HepG2 (cell line): ENCODE data around the gene SLCO3A1. TPM values are rescaled to one million over a fixed set of nuclear protein-coding genes. Genes with fewer than 3 reads are reported as not detected.

Experiments
- ATF5 ChIP-seq: sonication (generic); formaldehyde crosslinking; IDR thresholded peaks from 2 replicates; pipeline ENCODE4 v1.4.0; 2020; ENCODE audit warnings: mild to moderate bottlenecking, low read depth, missing genetic modification reagents
- BRCA1 ChIP-seq: sonication (generic); formaldehyde crosslinking; IDR thresholded peaks from 2 replicates; pipeline ENCODE4 v1.4.0; 2020; ENCODE audit warnings: missing genetic modification reagents
- CBFB ChIP-seq: sonication (generic); formaldehyde crosslinking; IDR thresholded peaks from 2 replicates; pipeline ENCODE4 v1.4.0; 2020; ENCODE audit warnings: missing genetic modification reagents
- CEBPG ChIP-seq: IDR thresholded peaks from 2 replicates; pipeline ENCODE4 v1.6.1; 2016
- CREM ChIP-seq, 2 experiments: sonication (generic) in 1 of 2; formaldehyde crosslinking in 1 of 2; IDR thresholded peaks; 2 replicates each; pipeline versions ENCODE4 v1.4.0 to v1.6.1; 2016 to 2020; ENCODE audit warnings: antibody characterized with exemption in 1 of 2, mild to moderate bottlenecking in 1 of 2, missing genetic modification reagents in 1 of 2
- ELF3 ChIP-seq: IDR thresholded peaks from 2 replicates; pipeline ENCODE4 v1.6.1; 2016; ENCODE audit warnings: missing genetic modification reagents, missing compliant biosample characterization
- FOXA1 ChIP-seq, 2 experiments: fragments of 450-650 bp in 1 of 2; sonication (generic) in 1 of 2; formaldehyde crosslinking in 1 of 2; IDR thresholded peaks; 2 replicates each; pipeline versions ENCODE4 v1.4.0 to v1.6.1; 2016 to 2020; ENCODE audit warnings: missing genetic modification reagents in 1 of 2
- FOXC1 ChIP-seq: sonication (generic); formaldehyde crosslinking; IDR thresholded peaks from 2 replicates; pipeline ENCODE4 v1.8.0; 2022; ENCODE audit warnings: mild to moderate bottlenecking, missing genetic modification reagents, borderline replicate concordance
- GTF2F1 ChIP-seq: fragments of 150-350 bp; IDR thresholded peaks from 2 replicates; pipeline ENCODE4 v1.6.1; 2014; ENCODE audit warnings: low read length
- HINFP ChIP-seq: sonication (generic); formaldehyde crosslinking; IDR thresholded peaks from 2 replicates; pipeline ENCODE4 v1.4.0; 2020; ENCODE audit warnings: low read depth, mild to moderate bottlenecking, missing genetic modification reagents
- JARID2 ChIP-seq: sonication (generic); formaldehyde crosslinking; IDR thresholded peaks from 2 replicates; pipeline ENCODE4 v1.8.1; 2023; ENCODE audit warnings: missing genetic modification reagents, inconsistent platforms; ENCODE audit not compliant: insufficient replicate concordance
- KDM5B ChIP-seq: sonication (generic); formaldehyde crosslinking; IDR thresholded peaks from 2 replicates; pipeline ENCODE4 v1.4.0; 2020; ENCODE audit warnings: missing genetic modification reagents, mild to moderate bottlenecking, borderline replicate concordance
- PCBP2 ChIP-seq: fragments of 200-400 bp; formaldehyde crosslinking; optimal IDR thresholded peaks from 2 replicates; pipeline ENCODE3; 2018; ENCODE audit warnings: low read length, low read depth; ENCODE audit not compliant: poor library complexity, severe bottlenecking
- PRMT3 ChIP-seq: sonication (generic); formaldehyde crosslinking; IDR thresholded peaks from 2 replicates; pipeline ENCODE4 v1.8.1; 2022; ENCODE audit warnings: low read depth, mild to moderate bottlenecking, moderate library complexity, missing genetic modification reagents, borderline replicate concordance
- RARA ChIP-seq: IDR thresholded peaks from 2 replicates; pipeline ENCODE4 v1.6.1; 2016; ENCODE audit warnings: missing genetic modification reagents, missing compliant biosample characterization
- REL ChIP-seq: sonication (generic); formaldehyde crosslinking; conservative IDR thresholded peaks from 2 replicates; pipeline ENCODE4 v1.8.0; 2022; ENCODE audit warnings: mild to moderate bottlenecking, missing genetic modification reagents, moderate library complexity
- RFXAP ChIP-seq: sonication (generic); formaldehyde crosslinking; IDR thresholded peaks from 2 replicates; pipeline ENCODE4 v1.4.0; 2020; ENCODE audit warnings: missing genetic modification reagents, borderline replicate concordance
- TCF7 ChIP-seq: sonication (generic); IDR thresholded peaks from 2 replicates; pipeline ENCODE4 v1.6.1; 2016; ENCODE audit warnings: antibody characterized with exemption, low read depth
- ZBTB7A ChIP-seq: sonication (generic); formaldehyde crosslinking; IDR thresholded peaks from 2 replicates; pipeline ENCODE4 v1.8.0; 2022; ENCODE audit warnings: mild to moderate bottlenecking, missing genetic modification reagents
- ZFYVE20 ChIP-seq: sonication (generic); formaldehyde crosslinking; IDR thresholded peaks from 2 replicates; pipeline ENCODE4 v1.8.0; 2023; ENCODE audit warnings: low read depth, mild to moderate bottlenecking, moderate library complexity, missing genetic modification reagents, borderline replicate concordance
- ZNF142 ChIP-seq: sonication (generic); formaldehyde crosslinking; IDR thresholded peaks from 2 replicates; pipeline ENCODE4 v1.4.0; 2020; ENCODE audit warnings: missing genetic modification reagents
- ZNF274 ChIP-seq: sonication (generic); formaldehyde crosslinking; IDR thresholded peaks from 2 replicates; pipeline ENCODE4 v1.5.1; 2020; ENCODE audit warnings: mild to moderate bottlenecking, missing genetic modification reagents
- ZNF317 ChIP-seq: sonication (generic); formaldehyde crosslinking; IDR thresholded peaks from 2 replicates; pipeline ENCODE4 v1.5.0; 2020; ENCODE audit warnings: mild to moderate bottlenecking, missing genetic modification reagents
- ZNF549 ChIP-seq: sonication (generic); formaldehyde crosslinking; IDR thresholded peaks from 2 replicates; pipeline ENCODE4 v1.5.0; 2020; ENCODE audit warnings: missing genetic modification reagents
- ZNF891 ChIP-seq: sonication (generic); formaldehyde crosslinking; IDR thresholded peaks from 2 replicates; pipeline ENCODE4 v1.5.0; 2020; ENCODE audit warnings: mild to moderate bottlenecking, missing genetic modification reagents
- polyA plus RNA-seq, 8 experiments: library from polyadenylated mRNA; depleted of rRNA in 3 of 8; stranded (reverse) in 7 of 8; unstranded in 1 of 8; fragments of >200 nt; fragmentation: Illumina TruSeq in 4 of 8; extraction: Trizol in 4 of 8; gene quantifications; 2 replicates each; pipeline versions ENCODE4 v1.2.1 to v1.2.3, GENCODE V29; 2011 to 2016; ENCODE audit warnings: low read depth in 4 of 8, missing spikeins in 1 of 8, mixed read lengths in 1 of 8; ENCODE audit not compliant: insufficient read depth in 1 of 8
- total RNA-seq, 5 experiments: library from RNA; depleted of rRNA; stranded (reverse); fragments of >200 nt; fragmentation: Illumina TruSeq; extraction: Trizol; gene quantifications; 2 replicates each; pipeline ENCODE4 v1.2.3, GENCODE V29; 2016; ENCODE audit warnings: low read depth in 1 of 5

The SLCO3A1 gene
- total and polyA plus RNA-seq, 2 of the 13 experiments (the other 11 are each of a cell fraction or from before 2014, with no cell fraction given) = 0.02 TPM; not detected in 1

- TF ChIP-seq ZNF142 (no peak), PCBP2 (no peak), FOXC1 (CRISPR knock-in tag) (no peak), GTF2F1 (no peak), CBFB (CRISPR knock-in tag) (no peak), ZFYVE20 (no peak), PRMT3 (CRISPR knock-in tag) (no peak), FOXA1 (IDR thresholded peaks at IDR 0.05) (no peak), FOXA1 (CRISPR knock-in tag; IDR thresholded peaks at IDR 0.05) (peak; percentile 64), BRCA1 (CRISPR knock-in tag) (no peak), ZNF317 (CRISPR knock-in tag) (no peak), REL (no peak), JARID2 (CRISPR knock-in tag) (no peak), ZBTB7A (CRISPR knock-in tag) (no peak), HINFP (CRISPR knock-in tag) (no peak), ZNF891 (CRISPR knock-in tag) (no peak), CEBPG (CRISPR knock-in tag) (peak; percentile 62), ZNF549 (no peak), CREM (IDR thresholded peaks at IDR 0.05) (no peak), CREM (CRISPR knock-in tag; IDR thresholded peaks at IDR 0.05) (no peak), TCF7 (peak; percentile 24; the same call in 1 of the 2 replicates), ELF3 (CRISPR knock-in tag) (peak; percentile 10; the same call in 1 of the 2 replicates), RARA (CRISPR knock-in tag) (peak; percentile 47; the same call in 1 of the 2 replicates), ZNF274 (CRISPR knock-in tag) (no peak), KDM5B (CRISPR knock-in tag) (no peak), RFXAP (no peak), ATF5 (no peak)
Measured at GRCh38 chr15:92170897-92171296, 317.4 kb downstream of the SLCO3A1 start (continued).
